Panc1 (cell line): Measurements from ENCODE around the gene PCDHGB2.

Experiments used
- POLR2AphosphoS5 ChIP-seq: IDR thresholded peaks from 2 replicates; pipeline ENCODE4 v1.6.1; 2012; ENCODE audit warnings: mild to moderate bottlenecking, low read depth, low read length, moderate library complexity
- TF ChIP-seq, protein P1 (sequence below): fragments of 450-650 bp; IDR thresholded peaks from 2 replicates; pipeline ENCODE4 v1.5.1; 2017; ENCODE audit warnings: mild to moderate bottlenecking

DNA sequence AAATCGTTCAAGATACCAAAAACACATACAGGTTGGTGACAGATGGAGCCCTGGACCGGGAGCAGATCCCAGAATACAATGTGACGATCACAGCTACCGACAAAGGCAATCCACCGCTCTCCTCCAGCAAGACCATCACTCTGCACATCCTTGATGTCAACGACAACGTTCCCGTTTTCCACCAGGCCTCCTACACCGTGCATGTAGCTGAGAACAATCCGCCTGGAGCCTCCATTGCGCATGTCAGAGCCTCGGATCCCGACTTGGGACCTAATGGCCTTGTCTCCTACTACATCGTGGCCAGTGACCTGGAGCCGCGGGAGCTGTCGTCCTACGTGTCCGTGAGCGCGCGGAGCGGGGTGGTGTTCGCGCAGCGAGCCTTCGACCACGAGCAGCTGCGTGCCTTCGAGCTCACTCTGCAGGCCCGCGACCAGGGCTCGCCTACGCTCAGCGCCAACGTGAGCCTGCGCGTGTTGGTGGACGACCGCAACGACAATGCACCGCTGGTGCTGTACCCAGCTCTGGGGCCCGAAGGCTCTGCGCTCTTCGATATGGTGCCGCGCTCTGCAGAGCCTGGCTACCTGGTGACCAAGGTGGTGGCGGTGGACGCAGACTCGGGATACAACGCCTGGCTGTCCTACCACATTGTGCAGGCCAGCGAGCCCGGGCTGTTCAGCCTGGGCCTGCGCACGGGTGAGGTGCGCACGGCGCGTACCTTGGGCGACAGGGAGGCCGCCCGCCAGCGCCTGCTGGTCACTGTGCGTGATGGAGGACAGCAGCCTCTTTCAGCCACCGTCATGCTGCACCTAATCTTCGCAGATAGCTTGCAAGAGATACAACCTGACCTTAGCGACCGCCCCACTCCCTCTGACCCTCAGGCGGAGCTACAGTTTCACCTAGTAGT, 12.0 kb downstream of the PCDHGB2 start:
- TF ChIP-seq, protein P1, sequence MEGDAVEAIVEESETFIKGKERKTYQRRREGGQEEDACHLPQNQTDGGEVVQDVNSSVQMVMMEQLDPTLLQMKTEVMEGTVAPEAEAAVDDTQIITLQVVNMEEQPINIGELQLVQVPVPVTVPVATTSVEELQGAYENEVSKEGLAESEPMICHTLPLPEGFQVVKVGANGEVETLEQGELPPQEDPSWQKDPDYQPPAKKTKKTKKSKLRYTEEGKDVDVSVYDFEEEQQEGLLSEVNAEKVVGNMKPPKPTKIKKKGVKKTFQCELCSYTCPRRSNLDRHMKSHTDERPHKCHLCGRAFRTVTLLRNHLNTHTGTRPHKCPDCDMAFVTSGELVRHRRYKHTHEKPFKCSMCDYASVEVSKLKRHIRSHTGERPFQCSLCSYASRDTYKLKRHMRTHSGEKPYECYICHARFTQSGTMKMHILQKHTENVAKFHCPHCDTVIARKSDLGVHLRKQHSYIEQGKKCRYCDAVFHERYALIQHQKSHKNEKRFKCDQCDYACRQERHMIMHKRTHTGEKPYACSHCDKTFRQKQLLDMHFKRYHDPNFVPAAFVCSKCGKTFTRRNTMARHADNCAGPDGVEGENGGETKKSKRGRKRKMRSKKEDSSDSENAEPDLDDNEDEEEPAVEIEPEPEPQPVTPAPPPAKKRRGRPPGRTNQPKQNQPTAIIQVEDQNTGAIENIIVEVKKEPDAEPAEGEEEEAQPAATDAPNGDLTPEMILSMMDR, result no peak
- no peak for TF ChIP-seq POLR2AphosphoS5
